Central memory CD4-positive, alpha-beta T cell (primary cell): ENCODE data around the gene SGPL1.
"Not testable (repeated sequence)": the region's sequence is repeated elsewhere in the genome, so short reads cannot be mapped to it uniquely, and the experiment has no call there.

Experiments used
- DNase-seq: peaks from one replicate; pipeline ENCODE4 v3.0.0; 2022

SGPL1 gene

DNA sequence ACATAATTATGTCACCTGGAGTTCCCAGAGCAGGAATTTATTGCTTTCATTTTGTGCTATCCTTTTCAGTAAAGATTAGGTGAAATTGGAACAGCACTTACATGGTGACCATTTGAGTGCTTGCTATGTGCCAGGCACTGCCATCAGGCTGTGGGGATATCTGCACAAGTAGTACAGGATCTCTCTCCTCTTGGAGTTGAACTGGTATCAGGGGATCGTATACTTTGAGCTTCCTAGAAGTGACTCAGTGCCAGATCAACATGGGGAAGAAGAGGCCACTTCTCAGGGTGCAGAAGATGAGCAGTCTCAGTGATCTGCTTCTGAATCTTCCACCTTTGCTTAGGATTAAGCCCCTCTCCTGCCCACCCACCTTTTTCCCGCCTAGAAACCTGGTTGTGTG is 29.5 kb downstream of the SGPL1 start:
- no peak for DNase-seq

- DNase-seq = no peak
Measured at GRCh38 chr10:70845816-70846215, 30.1 kb downstream of the SGPL1 start.

DNA sequence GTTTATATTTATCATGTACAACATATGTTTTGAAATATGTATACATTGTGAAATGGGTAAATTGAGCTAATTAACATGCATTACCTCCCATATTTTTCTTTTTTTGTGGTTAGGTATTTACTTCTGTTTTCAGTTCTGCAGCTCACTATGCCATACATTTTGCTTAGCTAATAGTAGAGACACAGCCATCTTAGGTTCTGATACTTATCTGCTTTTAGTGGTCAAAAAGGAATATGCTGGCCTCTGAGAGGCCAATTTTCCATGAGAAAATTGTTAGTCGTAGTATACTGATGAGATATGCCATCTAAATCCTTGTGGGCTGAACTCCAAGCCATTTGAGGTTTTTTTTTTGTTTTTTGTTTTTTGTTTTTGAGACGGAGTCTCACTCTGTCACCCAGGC is 31.0 kb downstream of the SGPL1 start:
- no peak for DNase-seq

DNA sequence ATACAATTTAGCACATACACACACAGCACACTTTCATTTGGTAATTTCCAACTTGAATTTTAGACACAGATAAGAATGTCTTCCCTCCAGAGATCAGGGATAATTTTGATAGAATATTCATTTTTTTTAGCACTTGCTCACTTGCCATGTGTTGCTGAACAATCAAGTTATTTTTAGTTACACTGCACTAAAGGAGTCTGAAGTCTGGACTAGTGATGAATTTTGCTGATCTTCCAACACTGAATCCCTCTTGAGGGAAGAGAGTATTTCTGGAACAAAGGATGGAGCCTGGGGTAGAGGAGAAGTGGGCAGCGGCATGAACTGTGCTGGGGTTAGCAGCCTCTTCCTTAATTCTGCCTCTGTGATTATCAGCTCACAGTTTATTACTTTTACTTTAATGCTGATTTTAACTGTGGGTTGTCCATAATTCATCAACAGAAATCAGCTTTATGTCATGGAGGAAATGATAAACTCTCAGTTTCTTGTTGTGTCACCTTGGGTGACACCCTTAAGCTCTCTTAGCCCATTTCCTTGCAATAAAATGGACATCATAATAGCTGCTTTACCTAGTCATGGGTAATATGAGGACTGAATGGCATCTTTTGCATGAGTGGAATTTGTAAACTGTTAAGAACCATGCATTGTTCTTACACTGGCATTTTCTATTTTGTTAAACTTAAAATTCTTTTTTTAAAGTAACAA is 32.1 kb downstream of the SGPL1 start:
- no peak for DNase-seq

GRCh38 chr10:70849582-70850016 is 33.9 kb downstream of the SGPL1 start:
- DNase-seq = no peak

- DNase-seq = no peak
Measured at GRCh38 chr10:70850097-70850496, 34.3 kb downstream of the SGPL1 start.

DNA sequence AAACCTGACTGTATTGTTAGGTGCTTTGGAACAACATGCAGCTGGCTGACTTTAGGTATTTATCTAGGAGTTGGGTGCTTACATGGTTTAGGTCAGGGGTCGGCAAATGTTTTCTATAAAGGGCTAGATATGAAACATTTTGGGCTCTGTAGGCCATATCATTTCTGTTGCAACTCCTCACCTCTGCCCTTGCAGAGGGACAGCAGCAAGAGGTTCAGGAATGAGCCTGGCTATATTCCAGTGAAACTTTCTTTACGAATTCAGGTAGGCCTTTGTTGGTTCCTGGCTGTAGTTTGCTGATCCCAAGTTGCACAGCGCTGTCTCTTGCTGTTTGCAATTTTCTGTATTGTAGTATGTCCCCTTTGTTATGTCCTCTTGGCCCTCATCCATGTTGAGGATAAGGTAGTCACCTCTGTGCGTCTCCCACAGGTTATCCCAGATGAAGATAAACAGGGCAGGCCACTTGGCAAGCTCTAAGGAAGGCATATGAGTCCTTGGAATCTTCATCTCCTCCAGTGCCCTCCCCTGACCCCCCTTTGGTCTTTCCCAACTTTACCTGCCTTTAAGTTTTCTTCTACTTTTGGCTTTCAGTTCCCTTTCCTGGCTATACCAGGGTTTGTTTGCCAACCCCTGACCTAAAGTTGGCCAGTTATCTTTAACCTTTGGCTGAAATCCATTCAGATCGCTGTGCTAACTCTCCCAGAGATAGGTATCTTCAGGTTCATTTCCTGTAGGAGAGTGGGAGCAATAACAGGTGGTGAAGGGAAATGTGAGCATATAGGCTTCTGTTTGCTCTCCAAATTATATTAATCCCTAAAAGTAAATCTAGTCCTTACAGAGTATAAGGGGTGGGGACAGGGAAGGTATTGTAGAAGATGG is 36.1 kb downstream of the SGPL1 start:
- DNase-seq = no peak

GRCh38 chr10:70853038-70853437 is 37.3 kb downstream of the SGPL1 start:
- DNase-seq = no peak

DNA sequence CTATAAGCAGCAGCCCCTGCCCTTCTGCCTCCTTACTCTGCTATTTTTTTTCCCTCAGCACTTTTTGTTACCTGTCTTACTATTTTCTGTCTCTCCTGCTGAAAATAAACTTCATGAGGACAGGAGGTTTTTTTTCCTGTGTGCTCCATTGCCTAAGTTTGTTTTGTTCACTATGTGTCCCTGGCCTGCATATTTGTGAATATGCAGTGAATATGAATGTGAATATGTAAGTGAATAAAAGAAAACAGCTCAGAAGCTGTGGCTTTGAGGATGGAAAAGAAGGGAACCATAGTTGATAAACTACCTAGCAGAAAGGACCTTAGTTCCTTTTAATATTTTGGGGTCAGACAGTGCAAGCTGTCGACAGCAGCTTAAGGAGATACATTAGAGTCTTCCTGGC is 37.7 kb downstream of the SGPL1 start:
- no peak for DNase-seq

GRCh38 chr10:70856454-70856853 is 40.7 kb downstream of the SGPL1 start:
- no peak for DNase-seq

GRCh38 chr10:70858759-70859158 is 43.0 kb downstream of the SGPL1 start:
- no peak for DNase-seq

DNA sequence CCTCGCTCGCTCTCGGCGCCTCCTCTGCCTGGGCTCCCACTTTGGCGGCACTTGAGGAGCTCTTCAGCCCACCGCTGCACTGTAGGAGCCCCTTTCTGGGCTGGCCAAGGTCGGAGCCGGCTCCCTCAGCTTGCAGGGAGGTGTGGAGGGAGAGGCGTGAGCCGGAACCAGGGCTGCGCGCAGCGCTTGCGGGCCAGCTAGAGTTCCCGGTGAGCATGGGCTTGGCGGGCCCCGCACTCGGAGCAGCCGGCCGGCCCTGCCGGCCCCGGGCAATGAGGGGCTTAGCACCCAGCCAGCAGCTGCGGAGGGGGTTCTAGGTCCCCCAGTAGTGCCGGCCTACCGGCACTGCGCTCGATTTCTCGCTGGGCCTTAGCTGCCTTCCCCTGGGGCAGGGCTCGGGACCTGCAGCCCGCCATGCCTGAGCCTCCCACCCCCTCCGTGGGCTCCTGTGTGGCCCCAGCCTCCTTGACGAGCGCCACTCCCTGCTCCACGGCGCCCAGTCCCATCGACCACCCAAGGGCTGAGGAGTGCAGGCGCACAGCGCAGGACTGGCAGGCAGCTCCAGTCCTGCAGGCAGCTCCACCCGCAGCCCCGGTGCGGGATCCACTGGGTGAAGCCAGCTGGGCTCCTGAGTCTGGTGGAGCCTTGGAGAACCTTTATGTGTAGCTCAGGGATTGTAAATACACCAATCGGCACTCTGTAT is 45.9 kb downstream of the SGPL1 start:
- DNase-seq = not testable (repeated sequence)

DNA sequence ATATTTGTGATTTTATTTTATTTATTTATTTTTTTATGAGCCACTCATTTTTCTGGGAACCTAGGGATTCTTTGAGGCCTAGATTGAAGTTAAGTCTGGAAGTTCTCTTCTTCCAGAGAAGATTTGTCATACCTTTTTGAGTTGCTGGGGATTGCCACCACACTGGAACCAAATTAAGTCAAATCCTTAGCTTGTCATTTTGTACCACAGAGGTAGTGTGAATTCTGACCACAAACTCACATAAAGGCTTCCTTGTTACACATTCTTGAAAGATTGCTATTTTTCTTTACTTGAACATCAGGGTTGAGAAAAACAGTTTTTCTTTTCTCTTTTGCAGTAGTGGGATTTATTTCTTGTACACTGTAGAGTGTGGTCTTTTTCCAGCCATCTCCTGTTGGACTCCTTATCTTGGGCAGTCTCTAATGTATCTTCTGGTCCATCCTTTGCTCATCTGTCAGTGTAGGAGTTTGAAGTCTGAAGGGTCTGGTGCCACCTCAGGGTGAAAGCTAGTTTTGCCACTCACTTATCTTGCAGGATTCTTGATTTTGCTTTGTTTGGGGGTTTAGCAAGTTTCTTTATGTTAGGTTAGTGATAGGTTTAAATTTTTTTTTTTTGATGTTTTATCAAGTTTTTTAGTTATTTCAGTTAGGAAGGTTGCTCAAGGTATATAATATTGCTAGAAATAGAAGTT is 47.9 kb downstream of the SGPL1 start:
- no peak for DNase-seq

DNA sequence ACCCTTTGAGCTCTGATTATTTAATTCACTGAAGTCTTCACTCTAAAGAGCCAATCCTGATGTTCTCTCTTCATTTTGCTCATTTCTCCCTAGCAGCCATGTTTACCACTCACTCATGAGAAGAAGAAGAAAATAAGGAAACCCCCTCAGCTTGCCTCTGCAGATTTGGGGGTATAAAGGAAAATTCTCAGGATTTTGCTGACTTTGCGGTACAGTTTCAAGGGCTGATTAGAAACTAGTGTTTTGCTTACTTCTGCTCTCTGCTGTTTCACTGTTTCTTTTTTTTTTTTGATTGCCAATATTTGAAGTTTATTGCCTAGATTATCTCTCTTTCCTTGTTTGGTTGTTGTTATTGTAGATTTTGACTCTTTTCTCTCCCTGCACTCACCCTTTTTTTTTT is 49.2 kb downstream of the SGPL1 start:
- DNase-seq = no peak

GRCh38 chr10:70866424-70866823 is 50.7 kb downstream of the SGPL1 start:
- DNase-seq = no peak

DNA sequence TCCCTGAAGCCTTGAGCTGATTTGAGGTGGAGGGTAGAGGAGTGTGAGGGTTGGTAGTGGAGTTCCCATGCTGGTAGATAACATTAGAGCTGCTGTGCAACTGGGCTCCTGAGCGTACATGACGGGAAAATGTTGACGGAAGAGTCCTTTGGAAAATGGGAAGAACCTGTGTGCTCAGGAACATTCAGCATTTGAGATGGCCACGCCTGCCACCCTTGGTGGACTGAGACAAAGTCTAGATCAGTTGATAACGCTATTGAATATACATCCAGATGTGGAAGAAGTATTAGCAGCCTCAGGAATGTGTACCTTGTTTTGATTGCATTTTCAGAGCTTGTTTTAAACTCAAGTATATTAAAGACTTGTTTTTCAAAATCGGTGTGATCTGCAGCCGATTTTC is 56.5 kb downstream of the SGPL1 start:
- DNase-seq = no peak

GRCh38 chr10:70874061-70874460 is 58.3 kb downstream of the SGPL1 start:
- DNase-seq = no peak

- no peak for DNase-seq
Measured at GRCh38 chr10:70879207-70879606, 63.5 kb downstream of the SGPL1 start.

DNA sequence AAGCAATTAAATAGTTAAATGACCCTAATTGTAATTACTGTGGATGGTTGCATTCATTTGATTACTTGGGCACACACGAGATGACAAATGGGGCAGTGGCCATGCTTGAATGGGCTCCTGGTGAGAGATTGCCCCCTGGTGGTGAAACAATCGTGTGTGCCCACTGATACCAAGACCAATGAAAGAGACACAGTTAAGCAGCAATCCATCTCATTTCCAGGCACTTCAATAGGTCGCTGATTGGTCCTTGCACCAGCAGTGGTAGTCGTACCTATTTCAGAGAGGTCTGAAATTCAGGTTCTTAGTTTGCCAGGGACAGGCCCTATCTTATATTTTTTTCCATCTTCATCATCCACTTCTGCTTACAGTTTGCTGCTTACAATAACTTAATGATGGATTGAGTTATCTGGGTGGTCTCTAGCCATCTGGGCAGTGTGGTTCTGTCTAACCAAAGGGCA is 64.4 kb downstream of the SGPL1 start:
- DNase-seq = peak; percentile 67

GRCh38 chr10:70884741-70885140 is 69.0 kb downstream of the SGPL1 start:
- no peak for DNase-seq

- DNase-seq = no peak
Measured at GRCh38 chr10:70885481-70885880, 69.7 kb downstream of the SGPL1 start.

GRCh38 chr10:70885931-70886903 is 70.5 kb downstream of the SGPL1 start:
- no peak for DNase-seq
